Thymus (tissue), 11 donors: ENCODE measurements around the gene JMJD8. TPM values are rescaled to one million over a fixed set of nuclear protein-coding genes. Genes with fewer than 3 reads are reported as not detected.

Experiments
- DNase-seq, 9 donors: peaks; one replicate each; pipeline ENCODE4 v3.0.0-alpha.2; 2013; ENCODE audit warnings: low spot score in 9 of 9, low read depth in 6 of 9, missing footprints in 1 of 9
- H3K27ac ChIP-seq, 2 donors: one replicate each; pipeline ENCODE4 v1.5.1; 2013; ENCODE audit warnings: control low read depth in 1 of 2, low read depth in 1 of 2, low read length in 1 of 2, mild to moderate bottlenecking in 1 of 2, moderate library complexity in 1 of 2
- H3K27me3 ChIP-seq, 2 donors: one replicate each; pipeline ENCODE4 v1.5.1; 2013; ENCODE audit warnings: low read length in 1 of 2; ENCODE audit not compliant: control insufficient read depth in 2 of 2, insufficient read depth in 1 of 2
- H3K36me3 ChIP-seq, 2 donors: one replicate each; pipeline ENCODE4 v1.5.1; 2013; ENCODE audit warnings: low read length in 1 of 2, mild to moderate bottlenecking in 1 of 2, moderate library complexity in 1 of 2; ENCODE audit not compliant: control insufficient read depth in 2 of 2, insufficient read depth in 2 of 2
- H3K4me1 ChIP-seq, 2 donors: one replicate each; pipeline ENCODE4 v1.5.1; 2013; ENCODE audit warnings: low read length in 2 of 2; ENCODE audit not compliant: control insufficient read depth in 2 of 2, insufficient read depth in 2 of 2
- H3K4me3 ChIP-seq, 2 donors: one replicate each; pipeline ENCODE4 v1.5.1; 2013; ENCODE audit warnings: low read length in 2 of 2, control low read depth in 1 of 2, mild to moderate bottlenecking in 1 of 2
- H3K9me3 ChIP-seq, 2 donors: one replicate each; pipeline ENCODE4 v1.5.1; 2013; ENCODE audit warnings: low read length in 1 of 2, mild to moderate bottlenecking in 1 of 2; ENCODE audit not compliant: control insufficient read depth in 2 of 2, insufficient read depth in 1 of 2
- WGBS: extraction: QIAGEN DNeasy Blood & Tissue Kit; methylation state at CpG from one replicate; pipeline ENCODE4 v1.1.7; 2013; 5-methylcytosine and 5-hydroxymethylcytosine counted together
- polyA plus RNA-seq: library from polyadenylated mRNA; stranded (reverse); fragments of 200-250 nt; gene quantifications from one replicate; pipeline ENCODE4 v1.2.3, GENCODE V29; 2013
- total RNA-seq: library from RNA; stranded (reverse); fragments of 120-200 nt; gene quantifications from one replicate; pipeline ENCODE4 v1.2.4, GENCODE V29; 2013
- donor health status: healthy.

The JMJD8 gene
- total and polyA plus RNA-seq, 2 donors: 23.4 to 31.2 TPM

DNA sequence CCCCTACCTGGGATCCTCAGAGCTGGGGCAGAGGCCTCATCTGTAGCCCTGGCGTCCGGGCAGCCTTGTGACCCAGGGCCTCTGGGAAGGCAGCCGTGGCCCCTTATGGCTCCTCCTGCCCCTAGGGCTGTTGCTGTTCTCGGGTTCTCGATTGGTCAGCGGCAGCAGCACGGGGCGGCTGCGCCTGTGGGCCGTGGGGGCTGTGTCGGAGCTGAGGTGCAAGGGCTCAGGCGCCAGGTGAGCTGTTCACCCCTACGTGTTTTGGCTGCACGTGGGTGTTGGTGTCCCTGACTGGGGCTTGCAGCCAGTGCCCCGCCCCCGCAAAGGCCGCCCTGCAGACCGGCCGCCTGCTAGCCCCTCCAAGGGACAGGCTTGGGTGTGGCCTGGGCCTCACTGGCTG is 22.0 kb downstream of the JMJD8 start:
- 98% methylated on average over 19 of the region's 19 CpGs for WGBS
- Histone ChIP-seq H3K4me3 (no peak overlapping the region), H3K27me3 (no peaks in the 10 kb centered on the region), H3K36me3 (peaks cover 15 to 27% of the 10 kb centered on the region in 2 donors), H3K4me1 (no peaks in the 10 kb centered on the region), H3K27ac (no peak overlapping the region), H3K9me3 (no peaks in the 10 kb centered on the region)
- DNase-seq: no peak

DNA sequence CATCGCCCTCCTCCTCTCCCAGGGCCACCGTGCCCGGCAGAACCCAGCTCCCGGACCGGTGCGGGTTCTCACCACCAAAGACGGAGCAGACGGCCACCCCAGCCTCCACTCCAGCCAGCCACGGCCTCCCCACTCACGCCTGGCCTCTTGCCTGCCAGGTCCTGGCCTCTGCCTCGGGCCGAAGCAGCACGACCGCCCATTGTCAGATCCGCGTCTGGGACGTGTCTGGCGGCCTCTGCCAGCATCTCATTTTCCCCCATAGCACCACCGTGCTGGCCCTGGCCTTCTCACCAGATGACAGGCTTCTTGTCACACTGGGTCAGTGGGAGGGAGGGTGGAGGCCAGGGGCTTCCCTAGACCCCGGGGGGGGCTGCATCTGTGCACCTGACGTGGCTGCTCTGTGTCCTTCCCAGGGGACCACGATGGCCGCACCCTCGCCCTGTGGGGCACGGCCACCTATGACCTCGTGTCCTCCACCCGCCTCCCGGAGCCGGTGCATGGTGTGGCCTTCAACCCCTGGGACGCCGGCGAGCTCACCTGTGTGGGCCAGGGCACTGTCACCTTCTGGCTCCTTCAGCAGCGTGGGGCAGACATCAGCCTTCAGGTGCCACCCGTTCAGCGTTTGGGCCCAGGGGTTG is 22.8 kb downstream of the JMJD8 start:
- Histone ChIP-seq H3K4me3 (no peak overlapping the region), H3K9me3 (no peaks in the 10 kb centered on the region), H3K27ac (no peak overlapping the region), H3K27me3 (no peaks in the 10 kb centered on the region), H3K36me3 (peaks cover 16 to 34% of the 10 kb centered on the region in 2 donors), H3K4me1 (no peaks in the 10 kb centered on the region)
- WGBS: 88% methylated on average over 35 of the region's 35 CpGs
- DNase-seq: no peak

DNA sequence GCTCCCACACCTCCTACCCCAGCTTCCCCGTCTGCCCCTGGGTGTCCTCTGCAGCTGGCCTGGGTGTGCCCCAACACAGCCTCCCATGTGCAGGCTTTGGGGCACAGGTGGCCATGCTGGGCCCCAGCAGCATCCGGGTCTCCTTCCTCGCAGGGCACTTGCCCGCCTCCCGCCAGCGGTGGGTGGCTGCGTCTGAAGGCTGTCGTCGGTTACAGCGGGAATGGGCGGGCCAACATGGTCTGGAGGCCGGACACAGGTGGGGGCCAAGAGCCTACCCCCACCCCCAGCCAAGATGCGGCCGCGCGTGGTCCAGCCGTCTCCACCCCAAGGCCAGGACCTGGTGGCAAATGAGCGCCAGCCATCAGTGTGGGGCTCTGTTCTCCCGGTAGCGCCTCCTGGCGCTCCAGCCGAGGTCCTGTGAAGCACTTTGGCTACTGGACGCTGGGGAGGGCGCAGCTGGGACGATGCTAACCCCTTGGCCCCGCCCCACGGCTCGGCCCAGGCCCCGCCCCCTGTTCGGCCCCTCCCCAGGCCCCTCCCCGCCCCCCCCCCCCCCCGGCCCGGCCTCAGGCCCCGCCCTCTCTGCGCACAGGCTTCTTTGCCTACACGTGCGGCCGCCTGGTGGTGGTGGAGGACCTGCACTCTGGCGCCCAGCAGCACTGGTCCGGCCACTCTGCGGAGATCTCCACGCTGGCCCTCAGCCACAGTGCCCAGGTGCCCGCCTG is 23.5 kb downstream of the JMJD8 start:
- H3K9me3 ChIP-seq: no peaks in the 10 kb centered on the region
- 50% methylated on average over 38 of the region's 43 CpGs for WGBS
- H3K36me3 ChIP-seq: peaks cover 17 to 40% of the 10 kb centered on the region in 2 donors
- no peak for DNase-seq
- H3K4me3 ChIP-seq: no peak overlapping the region
- H3K27ac ChIP-seq: no peak overlapping the region
- H3K27me3 ChIP-seq: no peaks in the 10 kb centered on the region
- no peaks in the 10 kb centered on the region for H3K4me1 ChIP-seq

DNA sequence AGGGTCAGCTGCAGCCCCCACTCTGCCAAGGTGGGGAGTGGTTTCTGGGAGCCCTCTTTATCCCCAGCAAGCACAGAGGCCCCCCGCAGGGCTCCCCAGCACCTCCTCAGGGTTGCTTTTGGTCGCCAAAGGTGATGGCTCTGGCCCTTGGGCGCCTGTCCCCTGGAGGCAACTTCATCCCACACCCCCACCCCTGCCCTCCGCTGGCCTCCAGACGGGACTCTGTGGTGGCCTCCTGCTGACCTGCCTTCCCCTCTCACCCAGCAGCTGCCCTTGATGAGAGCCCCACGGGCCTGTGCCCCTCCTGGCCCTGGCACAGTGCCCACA is 24.0 kb downstream of the JMJD8 start:
- no peaks in the 10 kb centered on the region for H3K4me1 ChIP-seq
- no peak for DNase-seq
- no peaks in the 10 kb centered on the region for H3K27me3 ChIP-seq
- no peak overlapping the region for H3K27ac ChIP-seq
- WGBS: 73% methylated on average over 6 of the region's 6 CpGs
- no peak overlapping the region for H3K4me3 ChIP-seq
- H3K36me3 ChIP-seq: peaks cover 17 to 46% of the 10 kb centered on the region in 2 donors
- H3K9me3 ChIP-seq: no peaks in the 10 kb centered on the region

DNA sequence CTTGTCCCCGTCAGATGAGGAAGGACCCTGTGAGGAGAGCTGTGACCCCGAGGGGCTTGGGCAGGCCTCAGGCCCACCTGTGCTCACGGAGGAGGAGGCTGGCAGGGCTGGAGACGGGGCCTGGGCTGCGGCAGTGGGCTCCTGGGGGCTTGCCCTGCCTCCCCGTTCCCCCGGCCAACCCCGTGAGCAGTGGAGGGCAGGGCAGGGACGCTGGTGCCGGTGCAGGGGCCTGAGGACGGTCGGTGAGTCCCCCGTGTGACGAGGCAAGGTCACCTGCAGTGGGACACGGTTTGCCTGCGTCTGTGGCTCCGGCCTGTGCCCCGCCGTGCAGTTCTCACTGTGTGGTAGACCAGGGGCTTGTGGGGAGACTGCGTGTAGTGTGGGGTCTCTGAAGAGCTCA is 24.5 kb downstream of the JMJD8 start:
- H3K27ac ChIP-seq: no peak overlapping the region
- peaks cover 17 to 50% of the 10 kb centered on the region in 2 donors for H3K36me3 ChIP-seq
- no peaks in the 10 kb centered on the region for H3K27me3 ChIP-seq
- no peaks in the 10 kb centered on the region for H3K4me1 ChIP-seq
- H3K4me3 ChIP-seq: no peak overlapping the region
- WGBS: 95% methylated on average over 20 of the region's 20 CpGs
- no peaks in the 10 kb centered on the region for H3K9me3 ChIP-seq
- DNase-seq: no peak

DNA sequence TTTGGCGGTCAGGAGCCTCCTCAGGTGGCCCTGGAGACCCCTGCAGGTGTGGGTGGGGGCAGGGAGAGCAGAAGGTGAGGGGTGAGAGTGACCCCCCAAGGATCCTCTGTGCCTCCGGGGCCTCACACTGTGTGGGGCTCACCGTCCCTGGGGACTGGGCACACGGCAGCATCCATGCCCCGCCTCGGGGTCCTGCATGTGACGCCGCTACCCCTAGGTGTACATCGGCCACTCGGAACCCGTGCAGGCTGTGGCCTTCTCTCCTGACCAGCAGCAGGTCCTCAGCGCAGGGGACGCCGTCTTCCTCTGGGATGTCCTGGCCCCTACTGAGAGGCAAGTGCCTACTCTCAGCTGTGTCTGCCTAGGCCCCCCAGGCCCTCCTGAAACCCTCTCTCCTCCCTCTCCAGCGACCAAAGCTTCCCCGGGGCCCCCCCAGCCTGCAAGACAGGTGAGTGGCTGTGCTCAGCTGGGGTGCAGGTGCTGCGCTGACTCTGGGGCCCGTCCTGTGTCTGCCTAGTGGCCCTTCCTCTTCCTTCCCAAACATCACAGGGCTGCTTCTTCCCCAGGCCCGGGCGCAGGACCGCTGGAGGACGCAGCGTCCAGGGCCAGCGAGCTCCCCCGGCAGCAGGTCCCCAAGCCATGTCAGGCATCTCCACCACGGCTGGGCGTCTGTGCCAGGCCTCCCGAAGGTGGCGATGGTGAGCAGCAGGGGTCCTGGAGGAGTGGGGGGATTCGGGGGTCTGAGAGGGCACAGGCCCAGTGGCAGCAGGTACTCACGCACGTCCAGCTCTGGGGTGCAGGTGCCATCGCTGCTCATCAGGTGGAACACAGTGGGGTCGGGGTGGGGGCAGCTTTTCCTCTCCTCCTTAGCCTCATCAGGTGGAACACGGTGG is 25.2 kb downstream of the JMJD8 start:
- Histone ChIP-seq H3K4me3 (no peak overlapping the region), H3K27me3 (no peaks in the 10 kb centered on the region), H3K27ac (no peak overlapping the region), H3K36me3 (peaks cover 17 to 50% of the 10 kb centered on the region in 2 donors), H3K4me1 (no peaks in the 10 kb centered on the region), H3K9me3 (no peaks in the 10 kb centered on the region)
- WGBS: 97% methylated on average over 35 of the region's 35 CpGs
- DNase-seq: no peak

DNA sequence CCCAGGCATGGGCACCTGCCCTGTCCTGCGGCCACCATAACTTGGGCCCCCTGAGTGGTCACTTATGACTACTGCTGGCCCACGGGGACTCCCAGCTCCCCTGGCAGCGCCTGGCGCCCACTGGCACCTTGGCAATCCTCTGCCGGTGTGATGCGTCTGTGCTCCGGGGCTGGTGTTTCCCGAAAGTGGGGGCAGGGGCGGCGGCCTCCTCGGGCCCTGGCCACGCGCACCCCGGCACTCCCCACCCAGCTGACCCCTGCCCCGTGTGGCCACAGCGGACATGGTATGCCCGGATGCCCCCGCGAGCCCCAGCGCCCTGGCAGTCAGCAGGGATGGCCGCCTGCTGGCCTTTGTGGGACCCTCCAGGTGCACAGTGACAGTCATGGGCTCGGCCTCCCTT is 26.6 kb downstream of the JMJD8 start:
- no peak overlapping the region for H3K27ac ChIP-seq
- no peak for DNase-seq
- H3K4me1 ChIP-seq: no peaks in the 10 kb centered on the region
- no peaks in the 10 kb centered on the region for H3K27me3 ChIP-seq
- H3K36me3 ChIP-seq: peaks cover 16 to 54% of the 10 kb centered on the region in 2 donors
- H3K4me3 ChIP-seq: no peak overlapping the region
- 96% methylated on average over 22 of the region's 22 CpGs for WGBS
- no peaks in the 10 kb centered on the region for H3K9me3 ChIP-seq

DNA sequence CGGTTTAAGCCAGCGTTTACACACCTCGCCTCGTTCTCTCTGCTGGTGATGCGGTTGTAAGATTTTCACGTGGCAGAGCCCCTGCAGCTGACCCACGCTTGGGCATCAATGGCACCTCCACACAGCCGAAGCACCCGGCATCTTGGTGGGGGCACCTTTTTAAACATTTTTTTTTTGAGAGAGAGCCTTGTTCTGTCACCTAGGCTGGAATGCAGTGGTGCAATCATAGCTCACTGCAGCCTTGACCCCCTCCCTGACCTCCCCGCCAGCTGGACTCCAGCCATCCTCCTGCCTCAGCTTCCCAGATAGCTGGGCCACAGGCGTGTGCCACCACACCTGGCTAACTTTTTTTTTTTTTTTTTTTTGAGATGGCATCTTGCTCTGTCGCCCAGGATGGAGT is 30.1 kb downstream of the JMJD8 start:
- peaks cover 5 to 10% of the 10 kb centered on the region in 2 donors for H3K4me1 ChIP-seq
- H3K9me3 ChIP-seq: no peaks in the 10 kb centered on the region
- no peak overlapping the region for H3K4me3 ChIP-seq
- H3K36me3 ChIP-seq: peaks cover 17 to 55% of the 10 kb centered on the region in 2 donors
- no peak overlapping the region for H3K27ac ChIP-seq
- WGBS: 97% methylated on average over 12 of the region's 12 CpGs
- H3K27me3 ChIP-seq: no peaks in the 10 kb centered on the region
- no peak for DNase-seq
